GM19452 (cell line): ENCODE data around the gene PIP5KL1.

ENCODE experiments used
- ATAC-seq: cut with Tn5 transposase; IDR thresholded peaks from one replicate; pipeline ENCODE4 v1.9.1; 2021; ENCODE audit not compliant: unreplicated experiment

PIP5KL1 gene

GRCh38 chr9:127950513-127951289 is 20.1 kb upstream of the PIP5KL1 start:
- no peak for ATAC-seq

- ATAC-seq = no peak
Measured at GRCh38 chr9:127949827-127950512, 19.4 kb upstream of the PIP5KL1 start.

- no peak for ATAC-seq
Measured at GRCh38 chr9:127947841-127948710, 17.5 kb upstream of the PIP5KL1 start.

- no peak for ATAC-seq
Measured at GRCh38 chr9:127946728-127947127, 16.2 kb upstream of the PIP5KL1 start.

GRCh38 chr9:127945942-127946341 is 15.4 kb upstream of the PIP5KL1 start:
- ATAC-seq = no peak

GRCh38 chr9:127945338-127945737 is 14.8 kb upstream of the PIP5KL1 start:
- no peak for ATAC-seq

GRCh38 chr9:127944586-127945218 is 14.1 kb upstream of the PIP5KL1 start:
- no peak for ATAC-seq

- no peak for ATAC-seq
Measured at GRCh38 chr9:127943731-127944144, 13.2 kb upstream of the PIP5KL1 start.

- ATAC-seq = no peak
Measured at GRCh38 chr9:127943011-127943662, 12.6 kb upstream of the PIP5KL1 start.

- no peak for ATAC-seq
Measured at GRCh38 chr9:127942216-127943010, 11.8 kb upstream of the PIP5KL1 start.

GRCh38 chr9:127941961-127942215 is 11.3 kb upstream of the PIP5KL1 start:
- ATAC-seq = no peak

GRCh38 chr9:127941062-127941960 is 10.7 kb upstream of the PIP5KL1 start:
- no peak for ATAC-seq

GRCh38 chr9:127940593-127940992 is 10.0 kb upstream of the PIP5KL1 start:
- no peak for ATAC-seq

- no peak for ATAC-seq
Measured at GRCh38 chr9:127938298-127938690, 7.7 kb upstream of the PIP5KL1 start.

- ATAC-seq = peak; percentile 92
Measured at GRCh38 chr9:127937388-127938297, 7.1 kb upstream of the PIP5KL1 start, which contains the start of gene DPM2. Gene DPM2 (minus strand): TSS chr9:127937854. CDS start chr9:127937820, 34 bp downstream.

GRCh38 chr9:127937056-127937387 is 6.4 kb upstream of the PIP5KL1 start:
- ATAC-seq = no peak

- ATAC-seq = no peak
Measured at GRCh38 chr9:127936347-127936852, 5.8 kb upstream of the PIP5KL1 start.

GRCh38 chr9:127935765-127936221 is 5.2 kb upstream of the PIP5KL1 start:
- ATAC-seq = no peak
